Liver (tissue), 3 donors: Measurements from ENCODE around the gene BANP.

Experiments used
- CTCF ChIP-seq: fragments of 150-350 bp; IDR thresholded peaks from 2 replicates; pipeline ENCODE4 v1.5.1; 2017; ENCODE audit warnings: improper control_type of control experiment, low read depth, low read length; ENCODE audit not compliant: missing input control
- GABPA ChIP-seq, 2 donors: IDR thresholded peaks in 1 of 2; conservative IDR thresholded peaks in 1 of 2; 2 replicates each; pipeline ENCODE4 v1.6.1; 2016; ENCODE audit warnings: antibody characterized with exemption in 2 of 2, mild to moderate bottlenecking in 1 of 2, moderate library complexity in 1 of 2
- JUND ChIP-seq, 2 donors: IDR thresholded peaks; 2 replicates each; pipeline ENCODE4 v1.6.1; 2016; ENCODE audit warnings: antibody characterized with exemption in 2 of 2
- RAD21 ChIP-seq, 2 donors: IDR thresholded peaks; 2 replicates each; pipeline ENCODE4 v1.6.1; 2016; ENCODE audit warnings: antibody characterized with exemption in 2 of 2, mild to moderate bottlenecking in 2 of 2
- donor health status: healthy.
- donor health status: healthy.

GRCh38 chr16:88047462-88047861, 96.2 kb downstream of the BANP start:
- TF ChIP-seq CTCF = no peak
- no peak for TF ChIP-seq JUND (IDR thresholded peaks at IDR 0.05)
- no peak for TF ChIP-seq GABPA (IDR thresholded peaks at IDR 0.05 in 1 of 2, conservative IDR thresholded peaks at IDR 0.05 in 1 of 2)
- TF ChIP-seq RAD21 (IDR thresholded peaks at IDR 0.05) = no peak
